ENCODE data around the gene CFAP210. TPM values are rescaled to one million over a fixed set of nuclear protein-coding genes. Genes with fewer than 3 reads are reported as not detected.
A peak's percentile ranks its signal among the peaks of the same experiment; 100 is the strongest.

The CFAP210 gene
- total and polyA plus RNA-seq, 10 of the 15 experiments (the other 5 are each of a cell fraction or from before 2014, with no cell fraction given): not detected

GRCh38 chr2:169736902-169737301 lies 42.7 kb upstream of the CFAP210 start:
- WGBS (ENCODE audit: insufficient coverage, insufficient replicate concordance, low lambda C conversion rate, missing lambda C conversion rate): 94% methylated on average over 5 of the region's 5 CpGs
- ATAC-seq: no peak
- FAIRE-seq: no peak
- H3K4me3 ChIP-seq: no peak overlapping the region; the same call in 1 of the 2 replicates
- intact Hi-C loops (cut with micrococcal nuclease; ENCODE audit: unreplicated experiment) (no loop called here), in situ Hi-C loops (cut with MboI) (no loop called here)
- H4K20me1 ChIP-seq (ENCODE audit: control insufficient read depth, insufficient read depth): no peaks in the 10 kb centered on the region
- RAD21 ChIA-PET (ENCODE audit: unreplicated experiment): interaction anchor here (1.6 kb wide), 1 partner anchor 11 kb away, joined by 4 read pairs; no protein-coding TSS in a partner anchor
- no peaks in the 10 kb centered on the region for H3K9me3 ChIP-seq (replicated peaks; ENCODE audit: control insufficient read depth, insufficient read depth, low read length)
- no TSS peak for BruUV-seq (replicated peaks)
- SMC1A ChIA-PET (ENCODE audit: uncharacterized antibody, unreplicated experiment): interaction anchor here (1.2 to 2.0 kb wide), 3 partner anchors 9 to 146 kb away, joined by 4 to 10 read pairs (median 5); no protein-coding TSS in a partner anchor
- DNase-seq (ENCODE audit: low read depth, low spot score): no peak
- CTCF ChIA-PET: interaction anchor here (1.1 to 2.0 kb wide), 3 partner anchors 9 to 87 kb away, joined by 3 to 7 read pairs (median 5); partner anchors contain the start of gene METTL5
- H3K4me2 ChIP-seq (ENCODE audit: control insufficient read depth, insufficient read depth): peak overlapping the region; percentile 14
- H3K4me1 ChIP-seq (ENCODE audit: control insufficient read depth, insufficient read depth, low read length): peaks cover 8% of the 10 kb centered on the region
- POLR2A ChIA-PET: interaction anchor here (0.5 to 1.2 kb wide), 2 partner anchors 12 to 57 kb away, joined by 3 read pairs; no protein-coding TSS in a partner anchor
- no peak overlapping the region for H3K27ac ChIP-seq (ENCODE audit: control insufficient read depth, insufficient read depth)
- no peaks in the 10 kb centered on the region for H3K27me3 ChIP-seq (replicated peaks in 1 of 2; ENCODE audit: control insufficient read depth in 2 of 2, insufficient read depth in 2 of 2, low read length in 1 of 2)
- H2AFZ ChIP-seq (ENCODE audit: control insufficient read depth, low read depth, low read length): no peak overlapping the region
- H3K36me3 ChIP-seq (ENCODE audit: control insufficient read depth in 2 of 2, insufficient read depth in 2 of 2, low read length in 1 of 2): no peaks in the 10 kb centered on the region; a peak in 1 of 4 replicates
- no peak for TF ChIP-seq PKNOX1 (IDR thresholded peaks at IDR 0.05)
- TF ChIP-seq CREM (IDR thresholded peaks at IDR 0.05; ENCODE audit: low read depth): no peak
- no peak for TF ChIP-seq RUNX3 (IDR thresholded peaks at IDR 0.05; ENCODE audit: low read length)
- 0 out of 2 replicates have a peak, but pooled peaks have one; percentile 46 for TF ChIP-seq MLLT1 (IDR thresholded peaks at IDR 0.05)
- TF ChIP-seq CEBPB (IDR thresholded peaks at IDR 0.05; ENCODE audit: borderline replicate concordance in 1 of 2, low read depth in 2 of 2, low read length in 2 of 2): no peak
- no peak for TF ChIP-seq ETV6 (conservative IDR thresholded peaks at IDR 0.05 in 1 of 2, IDR thresholded peaks at IDR 0.05 in 1 of 2; ENCODE audit: borderline replicate concordance in 1 of 2, low read depth in 1 of 2)
- TF ChIP-seq RBBP5 (conservative IDR thresholded peaks at IDR 0.05): no peak
- no peak for TF ChIP-seq ATF7 (IDR thresholded peaks at IDR 0.05; ENCODE audit: low read depth)
- H3K9ac ChIP-seq (ENCODE audit: control insufficient read depth, insufficient read depth, low read length): no peak overlapping the region
- H3K79me2 ChIP-seq (ENCODE audit: control insufficient read depth, insufficient read depth, low read length): peaks cover 11% of the 10 kb centered on the region

Data from GM12878 (cell line).